Activated T-helper 17 cell treated with anti-CD3 and anti-CD28 coated beads, Interleukin-2, amount 50 U/mL, for 72 hours (primary cell): ENCODE results near the gene GYPB. TPM values are rescaled to one million over a fixed set of nuclear protein-coding genes. Genes with fewer than 3 reads are reported as not detected.
"Not testable (repeated sequence)": the region's sequence is repeated elsewhere in the genome, so short reads cannot be mapped to it uniquely, and the experiment has no call there.

Source experiments
- ATAC-seq: fragments of 150-1000 bp; cut with Tn5 transposase; replicated peaks from 2 replicates; pipeline ENCODE4 v1.10.0; 2021; ENCODE audit warnings: mild to moderate bottlenecking, moderate library complexity
- H3K27ac Mint-ChIP-seq: one replicate; pipeline ENCODE4 v1.8.0; 2022; ENCODE audit warnings: mixed read lengths
- H3K27me3 Mint-ChIP-seq: one replicate; pipeline ENCODE4 v1.8.0; 2022; ENCODE audit warnings: mixed read lengths
- H3K36me3 Mint-ChIP-seq: one replicate; pipeline ENCODE4 v1.8.0; 2022; ENCODE audit warnings: low read depth, mild to moderate bottlenecking, mixed read lengths
- H3K4me1 Mint-ChIP-seq: one replicate; pipeline ENCODE4 v1.8.0; 2022; ENCODE audit warnings: mixed read lengths
- H3K4me3 Mint-ChIP-seq: one replicate; pipeline ENCODE4 v1.8.0; 2022; ENCODE audit warnings: mild to moderate bottlenecking, mixed read lengths
- H3K9me3 Mint-ChIP-seq: one replicate; pipeline ENCODE4 v1.8.0; 2022; ENCODE audit warnings: mixed read lengths
- total RNA-seq, 2 donors: library from RNA; stranded (reverse); gene quantifications; one replicate each; pipeline ENCODE4 v1.2.3, GENCODE V29; 2022

The GYPB gene
- total RNA-seq, 2 donors from 2014 or later = not detected

DNA sequence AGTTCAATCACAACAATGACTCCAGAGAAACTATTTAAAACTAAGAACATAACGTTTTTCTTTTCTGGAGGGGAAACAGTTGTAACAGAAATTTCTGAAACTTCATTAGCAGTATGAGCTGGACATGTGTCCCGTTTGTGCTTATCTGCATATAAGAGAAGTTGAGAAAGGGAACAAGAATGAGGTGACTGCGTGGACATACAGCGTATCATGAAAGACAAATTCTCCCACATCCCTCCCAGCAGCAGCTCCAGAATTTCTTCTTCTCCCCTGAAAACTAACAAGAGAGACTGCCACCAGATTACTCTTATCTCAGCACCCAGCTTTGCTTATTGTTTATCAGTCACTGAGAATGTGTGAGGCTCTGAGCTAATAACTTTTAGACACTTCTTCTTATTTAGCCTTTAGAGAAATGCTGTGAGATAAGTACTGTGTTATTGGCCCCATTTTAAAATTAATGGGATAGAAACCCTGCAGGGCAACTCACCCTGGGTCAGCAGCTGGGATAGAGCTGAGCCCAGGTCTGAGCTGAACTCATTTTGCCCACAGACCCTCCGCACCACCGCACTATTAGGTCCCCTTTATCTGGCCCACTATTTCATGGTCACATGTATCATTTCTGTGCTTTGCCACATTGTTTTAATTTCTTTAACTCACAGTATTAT is 18.7 kb downstream of the GYPB start:
- not testable (repeated sequence) for H3K9me3 Mint-ChIP-seq, ATAC-seq, H3K4me1 Mint-ChIP-seq, H3K4me3 Mint-ChIP-seq, H3K27ac Mint-ChIP-seq, H3K36me3 Mint-ChIP-seq, H3K27me3 Mint-ChIP-seq

DNA sequence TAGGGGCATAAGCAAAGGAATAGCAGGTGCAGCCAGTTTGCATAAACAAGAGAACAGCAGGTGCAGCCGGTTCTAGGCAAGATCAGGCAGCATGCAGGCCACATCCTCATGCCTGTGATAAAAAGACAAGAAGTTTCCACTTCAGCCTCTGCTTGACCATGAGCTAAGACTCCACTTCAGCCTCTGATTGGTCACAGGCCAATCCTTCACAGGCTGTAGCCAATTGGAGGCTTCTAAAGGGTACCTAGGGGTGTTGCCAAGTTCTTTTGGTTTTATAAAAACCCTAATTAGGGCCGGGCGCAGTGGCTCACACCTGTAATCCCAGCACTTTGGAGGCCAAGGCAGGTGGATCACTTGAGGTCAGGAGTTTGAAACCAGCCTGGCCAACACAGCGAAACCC is 23.0 kb downstream of the GYPB start:
- H3K9me3 Mint-ChIP-seq, H3K27ac Mint-ChIP-seq, ATAC-seq, H3K4me3 Mint-ChIP-seq, H3K4me1 Mint-ChIP-seq, H3K27me3 Mint-ChIP-seq, H3K36me3 Mint-ChIP-seq: not testable (repeated sequence)

GRCh38 chr4:143991761-143992160 is 27.4 kb downstream of the GYPB start:
- not testable (repeated sequence) for H3K36me3 Mint-ChIP-seq, H3K4me1 Mint-ChIP-seq, H3K27ac Mint-ChIP-seq, H3K9me3 Mint-ChIP-seq, H3K27me3 Mint-ChIP-seq, H3K4me3 Mint-ChIP-seq
- ATAC-seq = peak; percentile 81

GRCh38 chr4:143990717-143991116 is 28.5 kb downstream of the GYPB start:
- H3K4me1 Mint-ChIP-seq, H3K9me3 Mint-ChIP-seq, H3K36me3 Mint-ChIP-seq, H3K4me3 Mint-ChIP-seq, H3K27me3 Mint-ChIP-seq, H3K27ac Mint-ChIP-seq: not testable (repeated sequence)
- ATAC-seq = peak; percentile 39

GRCh38 chr4:143986180-143986579 is 33.0 kb downstream of the GYPB start:
- no peak overlapping the region for H3K27ac Mint-ChIP-seq
- no peaks in the 10 kb centered on the region for H3K4me1 Mint-ChIP-seq
- no peaks in the 10 kb centered on the region for H3K36me3 Mint-ChIP-seq
- no peak overlapping the region for H3K4me3 Mint-ChIP-seq
- no peak for ATAC-seq
- peaks cover 7% of the 10 kb centered on the region for H3K27me3 Mint-ChIP-seq
- no peaks in the 10 kb centered on the region for H3K9me3 Mint-ChIP-seq

- H3K36me3 Mint-ChIP-seq, H3K4me3 Mint-ChIP-seq, ATAC-seq, H3K4me1 Mint-ChIP-seq, H3K9me3 Mint-ChIP-seq, H3K27me3 Mint-ChIP-seq, H3K27ac Mint-ChIP-seq: not testable (repeated sequence)
Measured at GRCh38 chr4:143980776-143981175, 38.4 kb downstream of the GYPB start.

DNA sequence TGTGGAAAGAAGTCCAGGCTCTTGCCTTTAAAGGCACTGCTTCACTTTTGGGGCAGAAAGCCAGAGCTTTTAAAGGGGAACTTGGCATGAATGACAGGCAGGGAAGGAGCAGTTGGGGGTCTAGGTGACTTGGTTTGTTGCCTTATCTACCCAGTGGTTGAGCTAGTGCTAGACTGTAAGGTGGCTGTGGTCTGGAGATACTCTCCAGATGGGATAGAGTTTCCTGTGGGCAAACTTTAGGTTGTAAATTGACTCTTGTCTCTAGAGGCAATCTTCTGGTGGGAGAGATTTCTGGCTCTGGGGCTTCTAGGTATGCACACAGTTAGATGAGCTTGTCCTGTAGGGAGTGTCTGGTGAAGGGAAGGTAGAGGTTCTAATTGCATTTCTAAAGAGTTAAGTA is 43.7 kb downstream of the GYPB start:
- not testable (repeated sequence) for H3K36me3 Mint-ChIP-seq, H3K4me1 Mint-ChIP-seq, H3K27ac Mint-ChIP-seq

GRCh38 chr4:143974021-143974420 is 45.2 kb downstream of the GYPB start:
- H3K4me1 Mint-ChIP-seq, ATAC-seq, H3K36me3 Mint-ChIP-seq, H3K4me3 Mint-ChIP-seq, H3K27me3 Mint-ChIP-seq, H3K9me3 Mint-ChIP-seq, H3K27ac Mint-ChIP-seq: not testable (repeated sequence)

More for the DNA sequence above, 43.7 kb downstream of the GYPB start:
- not testable (repeated sequence) for H3K4me3 Mint-ChIP-seq, ATAC-seq, H3K27me3 Mint-ChIP-seq, H3K9me3 Mint-ChIP-seq

- Mint-ChIP-seq H3K4me1 (no peaks in the 10 kb centered on the region), H3K36me3 (no peaks in the 10 kb centered on the region), H3K4me3 (no peak overlapping the region), H3K27ac (no peak overlapping the region), H3K9me3 (no peaks in the 10 kb centered on the region), H3K27me3 (no peaks in the 10 kb centered on the region)
- ATAC-seq = no peak
Measured at GRCh38 chr4:143961075-143961474, 58.1 kb downstream of the GYPB start.

DNA sequence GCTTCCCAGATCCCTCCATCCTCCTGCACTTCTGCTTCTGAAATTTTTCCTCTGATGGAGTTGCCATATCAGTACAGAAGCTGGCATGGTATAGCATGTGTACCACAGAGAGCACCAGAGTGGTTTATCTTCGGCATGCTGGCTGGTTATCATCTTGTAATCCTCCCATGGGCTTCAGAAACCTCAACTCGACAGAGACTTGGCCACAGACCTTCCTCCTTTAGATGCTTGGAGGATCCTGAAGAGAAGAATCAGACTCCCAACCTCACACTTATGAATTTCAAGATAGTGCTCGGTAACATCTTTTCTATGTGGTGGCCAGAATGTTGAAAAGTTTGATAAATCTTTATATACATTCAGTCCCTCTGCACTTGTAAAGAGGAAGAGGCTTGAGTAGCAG is 63.9 kb downstream of the GYPB start:
- not testable (repeated sequence) for ATAC-seq, H3K4me3 Mint-ChIP-seq, H3K36me3 Mint-ChIP-seq, H3K9me3 Mint-ChIP-seq, H3K27ac Mint-ChIP-seq, H3K4me1 Mint-ChIP-seq, H3K27me3 Mint-ChIP-seq

DNA sequence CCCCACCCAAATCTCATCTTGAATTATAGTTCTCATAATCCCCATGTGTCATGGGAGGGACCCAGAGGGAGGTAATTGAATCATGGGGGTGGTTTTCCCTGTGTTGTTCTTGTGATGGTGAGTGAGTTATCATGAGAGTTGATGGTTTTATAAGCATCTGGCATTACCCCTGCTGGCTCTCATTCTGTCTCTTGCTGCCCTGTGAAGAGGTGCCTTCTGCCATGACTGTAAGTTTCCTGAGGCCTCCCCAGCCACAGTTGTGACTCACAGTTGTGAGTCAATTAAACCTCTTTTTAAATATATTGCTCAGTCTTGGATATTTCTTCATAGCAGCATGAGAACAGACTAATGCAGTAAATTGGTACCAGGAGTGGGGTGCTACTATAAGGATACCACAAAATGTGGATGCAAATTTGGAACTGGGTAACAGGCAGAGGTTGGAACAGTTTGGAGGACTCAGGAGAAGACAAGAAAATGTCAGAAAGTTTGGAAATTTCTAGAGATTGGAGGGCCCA is 67.7 kb downstream of the GYPB start:
- H3K36me3 Mint-ChIP-seq, H3K9me3 Mint-ChIP-seq, H3K4me1 Mint-ChIP-seq, H3K27ac Mint-ChIP-seq, H3K27me3 Mint-ChIP-seq, H3K4me3 Mint-ChIP-seq: not testable (repeated sequence)
- peak; percentile 65 for ATAC-seq

GRCh38 chr4:143950967-143951366 is 68.2 kb downstream of the GYPB start:
- H3K27ac Mint-ChIP-seq, H3K4me1 Mint-ChIP-seq, H3K36me3 Mint-ChIP-seq, H3K9me3 Mint-ChIP-seq, H3K4me3 Mint-ChIP-seq, ATAC-seq, H3K27me3 Mint-ChIP-seq: not testable (repeated sequence)

GRCh38 chr4:143950185-143950584 is 69.0 kb downstream of the GYPB start:
- H3K9me3 Mint-ChIP-seq, H3K36me3 Mint-ChIP-seq, H3K27ac Mint-ChIP-seq, H3K4me3 Mint-ChIP-seq, H3K4me1 Mint-ChIP-seq, H3K27me3 Mint-ChIP-seq: not testable (repeated sequence)
- peak; percentile 24 for ATAC-seq

- not testable (repeated sequence) for H3K4me1 Mint-ChIP-seq, H3K27me3 Mint-ChIP-seq, ATAC-seq, H3K36me3 Mint-ChIP-seq, H3K27ac Mint-ChIP-seq, H3K4me3 Mint-ChIP-seq, H3K9me3 Mint-ChIP-seq
Measured at GRCh38 chr4:143947493-143947892, 71.7 kb downstream of the GYPB start.
